Type B pancreatic cell (in vitro differentiated cells): ENCODE data around the gene CLDN20. TPM values are rescaled to one million over a fixed set of nuclear protein-coding genes. Genes with fewer than 3 reads are reported as not detected.

Source experiments
- DNase-seq: peaks from one replicate; pipeline ENCODE4 v3.0.0; 2021; ENCODE audit warnings: mixed read lengths; ENCODE audit not compliant: unreplicated experiment; ENCODE audit errors: extremely low spot score
- H3K27ac Mint-ChIP-seq: 2 replicates; pipeline ENCODE4 v1.8.0; 2021; ENCODE audit warnings: mild to moderate bottlenecking, mixed read lengths
- H3K27me3 Mint-ChIP-seq: 2 replicates; pipeline ENCODE4 v1.8.0; 2021; ENCODE audit warnings: mixed read lengths
- H3K36me3 Mint-ChIP-seq: 2 replicates; pipeline ENCODE4 v1.8.0; 2021; ENCODE audit warnings: mixed read lengths
- H3K4me1 Mint-ChIP-seq: one replicate; pipeline ENCODE4 v1.8.0; 2021; ENCODE audit warnings: mixed read lengths; ENCODE audit not compliant: unreplicated experiment
- H3K4me3 Mint-ChIP-seq: 2 replicates; pipeline ENCODE4 v1.8.0; 2021; ENCODE audit warnings: mild to moderate bottlenecking, mixed read lengths
- H3K9me3 Mint-ChIP-seq: 2 replicates; pipeline ENCODE4 v1.8.0; 2021; ENCODE audit warnings: mixed read lengths
- total RNA-seq: library from RNA; stranded (reverse); gene quantifications from 2 replicates; pipeline ENCODE4 v1.2.1, GENCODE V29; 2021; ENCODE audit warnings: low replicate concordance
- TF ChIP-seq, protein P1 (sequence below): fragments of 200-600 bp; sonication (generic); conservative IDR thresholded peaks from 2 replicates; pipeline ENCODE4 v1.5.0; 2021; ENCODE audit warnings: antibody characterized with exemption, mild to moderate bottlenecking

The CLDN20 gene
- total RNA-seq, 1 donor from 2014 or later: not detected

DNA sequence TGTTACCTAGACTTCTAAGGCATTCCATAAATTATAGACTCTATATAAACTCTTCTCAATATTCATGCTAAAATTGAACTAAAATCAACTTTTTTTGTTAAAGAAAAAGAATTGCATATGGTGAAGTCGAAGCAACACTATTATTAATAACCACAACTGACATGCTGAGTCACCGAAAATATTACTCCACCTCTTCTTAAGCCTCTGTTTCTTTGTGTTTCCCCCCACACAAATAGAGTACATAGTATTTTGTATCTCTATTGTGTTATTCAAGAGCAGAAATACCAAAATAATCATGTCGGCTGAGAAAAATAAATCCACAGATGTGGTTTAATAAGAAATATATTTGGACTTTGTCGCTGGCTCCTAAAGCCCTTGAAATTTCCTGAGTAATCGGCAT, 26.7 kb downstream of the CLDN20 start:
- H3K36me3 Mint-ChIP-seq: peaks cover 31% of the 10 kb centered on the region
- H3K27me3 Mint-ChIP-seq: no peaks in the 10 kb centered on the region
- H3K27ac Mint-ChIP-seq: no peak overlapping the region
- no peaks in the 10 kb centered on the region for H3K9me3 Mint-ChIP-seq
- TF ChIP-seq, protein P1, sequence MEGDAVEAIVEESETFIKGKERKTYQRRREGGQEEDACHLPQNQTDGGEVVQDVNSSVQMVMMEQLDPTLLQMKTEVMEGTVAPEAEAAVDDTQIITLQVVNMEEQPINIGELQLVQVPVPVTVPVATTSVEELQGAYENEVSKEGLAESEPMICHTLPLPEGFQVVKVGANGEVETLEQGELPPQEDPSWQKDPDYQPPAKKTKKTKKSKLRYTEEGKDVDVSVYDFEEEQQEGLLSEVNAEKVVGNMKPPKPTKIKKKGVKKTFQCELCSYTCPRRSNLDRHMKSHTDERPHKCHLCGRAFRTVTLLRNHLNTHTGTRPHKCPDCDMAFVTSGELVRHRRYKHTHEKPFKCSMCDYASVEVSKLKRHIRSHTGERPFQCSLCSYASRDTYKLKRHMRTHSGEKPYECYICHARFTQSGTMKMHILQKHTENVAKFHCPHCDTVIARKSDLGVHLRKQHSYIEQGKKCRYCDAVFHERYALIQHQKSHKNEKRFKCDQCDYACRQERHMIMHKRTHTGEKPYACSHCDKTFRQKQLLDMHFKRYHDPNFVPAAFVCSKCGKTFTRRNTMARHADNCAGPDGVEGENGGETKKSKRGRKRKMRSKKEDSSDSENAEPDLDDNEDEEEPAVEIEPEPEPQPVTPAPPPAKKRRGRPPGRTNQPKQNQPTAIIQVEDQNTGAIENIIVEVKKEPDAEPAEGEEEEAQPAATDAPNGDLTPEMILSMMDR: no peak
- no peak overlapping the region for H3K4me3 Mint-ChIP-seq
- no peak for DNase-seq
- peaks cover 6% of the 10 kb centered on the region for H3K4me1 Mint-ChIP-seq

DNA sequence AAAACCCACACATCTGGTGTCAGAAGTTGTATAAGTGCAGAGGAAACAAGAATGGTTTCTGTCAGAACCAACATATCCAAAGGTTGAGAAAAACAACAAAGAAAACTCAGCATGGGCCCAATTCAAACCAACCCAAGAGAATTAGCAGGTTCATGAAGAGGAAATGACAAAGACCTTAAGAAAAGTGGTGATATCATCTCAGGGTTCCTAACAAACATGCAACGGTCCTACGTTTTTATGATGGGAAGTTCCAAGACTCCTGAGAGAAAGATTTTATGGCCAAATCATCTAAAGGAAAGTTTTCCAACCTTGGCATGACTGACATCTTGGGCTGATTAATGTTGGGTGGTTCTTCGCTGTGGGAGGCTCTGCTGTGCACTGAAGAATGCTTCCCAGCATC, 27.5 kb downstream of the CLDN20 start:
- peaks cover 27% of the 10 kb centered on the region for H3K36me3 Mint-ChIP-seq

DNA sequence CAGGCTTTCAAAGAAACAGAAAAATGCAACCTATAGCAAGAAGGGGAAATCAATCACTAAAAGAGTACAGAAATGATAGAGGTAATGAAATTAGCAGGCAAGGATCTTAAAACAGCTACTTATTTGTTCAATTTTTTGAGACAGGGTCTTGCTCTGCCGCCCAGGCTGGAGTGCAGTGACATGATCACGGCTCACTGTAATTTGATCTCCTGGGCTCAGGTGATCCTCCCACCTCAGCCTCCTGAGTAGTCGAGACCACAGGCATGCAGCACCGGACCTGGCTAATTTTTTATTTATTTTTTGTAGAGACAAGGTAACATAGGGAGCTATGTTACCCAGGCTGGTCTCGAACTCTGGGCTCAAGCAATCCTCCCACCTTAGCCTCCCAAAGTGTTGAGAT, 28.9 kb downstream of the CLDN20 start:
- no peaks in the 10 kb centered on the region for H3K9me3 Mint-ChIP-seq
- H3K27me3 Mint-ChIP-seq: no peaks in the 10 kb centered on the region
- H3K4me3 Mint-ChIP-seq: no peak overlapping the region
- no peak for DNase-seq
- H3K4me1 Mint-ChIP-seq: peaks cover 4% of the 10 kb centered on the region
- H3K36me3 Mint-ChIP-seq: peaks cover 39% of the 10 kb centered on the region
- TF ChIP-seq, protein P1: no peak
- no peak overlapping the region for H3K27ac Mint-ChIP-seq

More for the DNA sequence above, 27.5 kb downstream of the CLDN20 start:
- no peaks in the 10 kb centered on the region for H3K9me3 Mint-ChIP-seq
- no peaks in the 10 kb centered on the region for H3K27me3 Mint-ChIP-seq
- H3K27ac Mint-ChIP-seq: no peak overlapping the region
- peaks cover 6% of the 10 kb centered on the region for H3K4me1 Mint-ChIP-seq
- no peak overlapping the region for H3K4me3 Mint-ChIP-seq
- no peak for DNase-seq
- TF ChIP-seq, protein P1: no peak

DNA sequence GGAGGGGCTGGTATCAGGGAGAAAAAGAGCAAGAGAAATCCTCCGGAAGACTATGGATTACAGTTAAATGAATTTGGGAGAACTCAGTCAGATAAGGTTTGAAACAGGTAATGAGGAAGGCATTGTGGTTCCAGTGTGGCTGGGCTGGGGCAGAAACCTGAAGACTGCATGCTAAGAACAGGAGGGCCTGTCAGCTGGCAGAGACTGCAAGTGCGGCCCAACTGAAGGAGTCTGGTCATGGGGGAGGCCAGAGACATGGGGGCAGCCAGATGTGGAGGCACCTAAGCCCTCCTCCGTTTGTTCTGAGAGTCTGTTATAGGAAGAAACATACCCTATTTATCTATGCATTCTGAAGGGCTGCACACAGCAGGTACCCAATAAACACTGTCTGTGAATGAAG, 33.9 kb downstream of the CLDN20 start:
- DNase-seq: no peak
- Mint-ChIP-seq H3K4me1 (no peaks in the 10 kb centered on the region), H3K27me3 (no peaks in the 10 kb centered on the region), H3K27ac (no peak overlapping the region), H3K36me3 (peaks cover 28% of the 10 kb centered on the region), H3K4me3 (no peak overlapping the region), H3K9me3 (no peaks in the 10 kb centered on the region)
- TF ChIP-seq, protein P1: no peak

DNA sequence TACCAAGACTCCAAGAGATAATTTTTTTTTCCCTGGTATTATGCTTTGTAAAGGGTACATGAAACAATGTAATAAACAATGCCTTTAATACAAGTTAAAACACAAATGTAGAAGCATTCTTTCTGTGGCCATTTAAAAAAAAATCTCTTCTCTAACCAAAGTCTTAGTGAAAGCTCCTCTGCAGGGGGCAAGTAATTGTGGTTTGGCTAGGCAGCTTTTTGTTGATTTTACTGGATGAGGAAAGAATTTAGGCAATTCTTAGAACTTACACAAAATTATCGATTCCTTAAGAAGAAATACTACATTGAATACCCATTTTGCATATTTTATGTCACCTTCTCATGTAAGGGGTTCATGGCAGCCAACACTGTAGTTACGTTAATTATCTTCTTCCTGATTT, 38.1 kb downstream of the CLDN20 start:
- Mint-ChIP-seq H3K4me1 (no peaks in the 10 kb centered on the region), H3K36me3 (peaks cover 26% of the 10 kb centered on the region), H3K4me3 (no peak overlapping the region), H3K27me3 (no peaks in the 10 kb centered on the region), H3K9me3 (no peaks in the 10 kb centered on the region), H3K27ac (no peak overlapping the region)
- TF ChIP-seq, protein P1: no peak
- no peak for DNase-seq

DNA sequence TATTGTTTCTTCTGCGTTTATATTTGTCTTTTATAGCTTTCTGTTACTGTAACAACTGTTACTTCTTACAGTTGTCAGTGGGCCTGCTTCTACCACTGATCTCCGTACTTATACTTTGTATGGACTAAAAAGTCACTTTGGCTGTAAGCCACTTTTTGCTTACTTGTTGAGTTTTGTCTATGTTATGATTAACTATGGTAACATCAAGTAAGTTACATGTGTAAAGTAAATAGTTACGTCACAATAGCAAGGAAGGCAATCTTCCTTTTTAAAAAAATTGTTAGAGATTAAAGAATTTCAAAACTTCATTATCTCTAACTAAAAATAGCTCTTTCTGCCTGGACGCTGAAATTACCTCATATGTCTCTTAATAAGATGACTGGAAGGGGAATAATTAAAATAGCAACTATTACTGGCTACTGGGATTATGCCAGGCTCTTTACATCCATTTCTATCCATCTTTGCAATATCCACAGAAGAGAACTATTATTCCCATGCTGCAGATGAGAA, 39.6 kb downstream of the CLDN20 start:
- Mint-ChIP-seq H3K36me3 (peaks cover 29% of the 10 kb centered on the region), H3K9me3 (no peaks in the 10 kb centered on the region), H3K4me1 (no peaks in the 10 kb centered on the region), H3K4me3 (no peak overlapping the region), H3K27me3 (no peaks in the 10 kb centered on the region), H3K27ac (no peak overlapping the region)
- no peak for DNase-seq
- TF ChIP-seq, protein P1: no peak
